ES-I3 (cell line): ENCODE results near the gene VEGFC.

Experiments
- H3K36me3 ChIP-seq: 2 replicates; pipeline ENCODE4 v1.6.1; 2013; ENCODE audit warnings: mild to moderate bottlenecking, low read length, control low read depth, moderate library complexity; ENCODE audit not compliant: insufficient read depth
- H3K4me1 ChIP-seq: 2 replicates; pipeline ENCODE4 v1.6.1; 2013; ENCODE audit warnings: mild to moderate bottlenecking, control low read depth, low read length; ENCODE audit not compliant: insufficient read depth
- H3K9ac ChIP-seq: 2 replicates; pipeline ENCODE4 v1.6.1; 2013; ENCODE audit warnings: low read depth, mild to moderate bottlenecking, low read length, moderate library complexity
- H3K9me3 ChIP-seq: 2 replicates; pipeline ENCODE4 v1.6.1; 2013; ENCODE audit warnings: mild to moderate bottlenecking, low read length, moderate library complexity; ENCODE audit not compliant: control insufficient read depth, insufficient read depth

Gene VEGFC

DNA sequence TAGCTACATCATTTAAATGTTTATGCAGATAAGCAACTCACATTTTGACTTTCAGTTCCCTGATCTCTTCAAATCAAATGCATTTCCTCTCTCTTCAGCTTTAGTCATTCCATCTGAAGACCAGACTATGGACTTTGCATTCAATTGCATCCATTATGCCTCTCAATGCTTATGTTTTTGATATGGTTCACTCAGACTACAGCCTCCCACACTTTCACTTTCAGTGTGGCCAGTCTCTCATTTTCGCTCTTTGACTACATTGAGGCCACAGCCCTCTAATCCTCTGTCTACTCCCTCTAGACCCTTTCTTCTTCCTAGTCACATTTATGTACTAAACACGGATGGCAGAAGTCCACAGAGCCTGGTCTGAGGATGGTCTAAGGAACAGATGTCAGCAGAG, 24.5 kb upstream of the VEGFC start:
- H3K4me1 ChIP-seq, result no peaks in the 10 kb centered on the region
- H3K9ac ChIP-seq, result no peak overlapping the region
- no peaks in the 10 kb centered on the region for H3K9me3 ChIP-seq
- H3K36me3 ChIP-seq, result no peaks in the 10 kb centered on the region

DNA sequence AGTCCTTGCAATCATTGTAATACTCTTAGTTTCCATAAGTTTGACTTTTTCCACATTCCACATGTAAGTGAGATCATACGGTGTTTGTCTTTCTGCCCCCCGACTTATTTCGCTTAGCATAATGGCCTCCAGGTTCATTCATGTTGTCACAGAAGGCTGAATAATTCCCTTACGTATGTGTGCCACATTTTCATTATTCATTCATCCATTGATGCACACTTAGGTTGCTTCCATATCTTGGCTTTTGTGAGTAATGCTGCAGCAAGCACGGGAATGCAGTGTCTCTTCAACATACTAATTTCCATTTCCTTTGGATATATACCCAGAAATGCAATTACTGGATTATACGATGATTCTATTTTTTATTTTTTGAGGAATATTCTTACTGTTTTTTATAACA, 22.0 kb upstream of the VEGFC start:
- no peaks in the 10 kb centered on the region for H3K36me3 ChIP-seq
- H3K9me3 ChIP-seq, result no peaks in the 10 kb centered on the region
- no peak overlapping the region for H3K9ac ChIP-seq
- H3K4me1 ChIP-seq, result no peaks in the 10 kb centered on the region

- H3K4me1 ChIP-seq, result no peaks in the 10 kb centered on the region
- no peaks in the 10 kb centered on the region for H3K9me3 ChIP-seq
- no peak overlapping the region for H3K9ac ChIP-seq
- H3K36me3 ChIP-seq, result no peaks in the 10 kb centered on the region
Observed at GRCh38 chr4:176810481-176811249, 17.9 kb upstream of the VEGFC start.

DNA sequence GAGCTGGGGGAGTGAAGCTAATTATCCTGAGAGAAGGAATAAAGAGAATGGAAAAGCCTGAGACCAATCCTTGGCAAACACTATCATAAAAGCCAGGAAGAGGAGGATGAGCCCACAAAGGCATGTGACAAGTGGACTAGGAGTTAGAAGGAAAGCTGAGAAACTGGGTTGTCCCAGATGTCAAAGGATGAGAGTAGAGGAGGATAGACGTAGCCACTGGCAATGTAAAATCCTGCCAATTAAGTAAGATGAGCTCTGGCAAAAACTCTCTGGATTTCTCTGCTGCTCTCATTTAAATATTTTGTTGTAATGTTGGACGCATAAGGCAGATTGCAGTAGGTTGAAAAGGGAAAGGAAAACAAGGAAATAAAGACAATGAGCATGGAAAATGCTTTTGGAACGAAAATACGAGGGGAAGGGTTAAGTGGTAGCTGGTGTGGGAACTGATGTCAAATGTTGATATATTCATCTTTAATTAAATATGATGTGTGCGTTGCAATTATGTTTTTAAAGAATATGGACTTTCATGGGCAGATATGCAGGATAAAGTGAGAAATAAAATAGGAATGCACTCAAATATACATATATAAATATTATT, 14.2 kb upstream of the VEGFC start:
- Histone ChIP-seq H3K9me3 (no peaks in the 10 kb centered on the region), H3K9ac (no peak overlapping the region), H3K4me1 (no peaks in the 10 kb centered on the region), H3K36me3 (no peaks in the 10 kb centered on the region)

- Histone ChIP-seq H3K9ac (no peak overlapping the region), H3K4me1 (no peaks in the 10 kb centered on the region), H3K9me3 (no peaks in the 10 kb centered on the region), H3K36me3 (no peaks in the 10 kb centered on the region)
Observed at GRCh38 chr4:176805155-176805554, 12.4 kb upstream of the VEGFC start.

DNA sequence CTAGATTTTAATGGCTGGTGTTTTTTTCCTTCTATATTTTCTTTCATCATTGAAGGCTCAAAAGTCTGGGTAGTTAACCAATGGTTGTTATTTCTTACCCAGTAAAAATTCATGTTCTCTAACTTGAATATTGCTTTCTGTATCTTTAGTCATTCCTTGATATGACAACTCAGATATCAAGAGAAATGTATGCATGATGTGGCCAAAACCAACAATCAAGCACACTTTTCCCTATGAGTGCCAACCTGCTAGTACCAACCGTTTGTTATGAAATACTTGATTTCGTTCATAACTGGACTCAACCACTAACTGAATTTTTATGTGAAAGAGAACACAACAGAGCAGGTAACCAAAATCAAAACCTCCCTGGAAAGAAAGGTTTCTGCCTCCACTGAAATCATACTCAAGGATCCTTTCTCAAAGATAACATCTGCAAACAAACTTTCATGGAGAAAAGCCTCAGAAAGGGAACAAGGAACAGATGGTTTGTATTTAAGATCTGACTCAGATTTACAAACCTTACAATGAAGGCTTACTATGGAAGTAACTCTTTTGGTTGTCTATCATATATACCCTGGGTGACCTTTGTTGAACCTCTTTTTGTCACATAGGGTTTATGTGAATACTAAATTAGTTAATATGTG, 8.3 kb upstream of the VEGFC start:
- H3K9ac ChIP-seq, result no peak overlapping the region
- H3K4me1 ChIP-seq, result no peaks in the 10 kb centered on the region
- no peaks in the 10 kb centered on the region for H3K9me3 ChIP-seq
- H3K36me3 ChIP-seq, result no peaks in the 10 kb centered on the region

GRCh38 chr4:176799653-176800052, 6.9 kb upstream of the VEGFC start:
- no peaks in the 10 kb centered on the region for H3K4me1 ChIP-seq
- no peak overlapping the region for H3K9ac ChIP-seq
- H3K9me3 ChIP-seq, result no peaks in the 10 kb centered on the region
- H3K36me3 ChIP-seq, result no peaks in the 10 kb centered on the region

- Histone ChIP-seq H3K4me1 (no peaks in the 10 kb centered on the region), H3K9ac (no peak overlapping the region), H3K9me3 (no peaks in the 10 kb centered on the region), H3K36me3 (no peaks in the 10 kb centered on the region)
Observed at GRCh38 chr4:176798540-176798939, 5.8 kb upstream of the VEGFC start.

DNA sequence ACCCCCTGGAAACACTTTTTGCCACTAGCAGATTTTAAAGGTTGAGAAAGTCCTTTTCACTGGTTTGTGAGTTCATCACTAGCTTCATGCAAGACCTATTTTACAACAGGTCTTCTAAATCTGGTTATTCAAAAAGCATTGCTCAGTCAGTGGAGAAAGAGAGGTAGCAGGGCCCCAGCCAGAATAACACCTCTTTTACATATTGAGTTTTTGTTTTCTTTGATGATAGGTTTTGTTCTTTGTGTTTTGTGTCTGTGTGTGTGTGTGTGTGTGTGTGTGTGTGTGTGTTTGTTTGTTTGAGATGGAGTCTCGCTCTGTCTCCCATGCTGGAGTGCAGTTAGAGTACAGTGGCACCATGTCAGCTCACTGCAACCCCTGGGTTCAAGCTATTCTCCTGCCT, 2.7 kb upstream of the VEGFC start:
- Histone ChIP-seq H3K9me3 (no peaks in the 10 kb centered on the region), H3K9ac (no peak overlapping the region), H3K4me1 (no peaks in the 10 kb centered on the region), H3K36me3 (no peaks in the 10 kb centered on the region)

DNA sequence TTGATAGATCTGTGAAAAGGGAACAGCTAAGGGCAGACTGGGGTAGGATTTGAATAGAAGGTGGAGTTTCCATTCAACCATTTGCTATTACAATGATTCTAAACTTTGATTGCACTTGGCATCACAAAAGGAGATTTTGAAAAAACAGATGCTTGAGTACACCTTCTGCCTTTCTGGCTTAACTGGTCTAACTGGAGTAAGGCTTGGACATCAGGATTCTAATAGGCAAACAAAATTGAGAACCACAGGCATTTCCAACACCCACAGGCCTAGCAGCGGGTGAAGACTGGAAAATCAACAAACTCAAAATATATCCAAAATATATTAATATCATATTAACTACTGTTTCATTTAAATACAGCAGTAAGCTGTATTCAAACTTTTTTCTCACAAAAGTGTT, 1.9 kb upstream of the VEGFC start:
- H3K4me1 ChIP-seq, result no peaks in the 10 kb centered on the region
- H3K36me3 ChIP-seq, result no peaks in the 10 kb centered on the region
- H3K9ac ChIP-seq, result no peak overlapping the region
- no peaks in the 10 kb centered on the region for H3K9me3 ChIP-seq

DNA sequence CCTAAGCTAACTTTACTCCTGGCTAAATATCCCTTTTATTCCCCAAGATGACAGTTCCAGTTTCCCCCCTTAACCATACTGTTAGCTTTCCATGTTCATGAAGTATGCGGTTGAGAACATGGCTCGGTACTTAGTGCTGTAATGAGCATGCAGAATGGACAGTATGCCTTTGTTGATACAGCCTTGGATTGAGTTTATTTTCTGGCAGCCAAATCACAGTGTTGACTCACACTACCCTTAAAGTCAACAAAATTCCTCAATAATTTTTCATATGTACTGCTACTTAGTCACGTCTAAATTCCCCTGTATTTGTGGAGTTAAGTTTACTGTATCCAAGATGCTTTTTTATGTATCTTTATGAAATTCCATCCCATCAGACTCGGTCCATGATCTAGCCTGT, 1.4 kb upstream of the VEGFC start:
- Histone ChIP-seq H3K9ac (no peak overlapping the region), H3K36me3 (no peaks in the 10 kb centered on the region), H3K9me3 (no peaks in the 10 kb centered on the region), H3K4me1 (no peaks in the 10 kb centered on the region)

DNA sequence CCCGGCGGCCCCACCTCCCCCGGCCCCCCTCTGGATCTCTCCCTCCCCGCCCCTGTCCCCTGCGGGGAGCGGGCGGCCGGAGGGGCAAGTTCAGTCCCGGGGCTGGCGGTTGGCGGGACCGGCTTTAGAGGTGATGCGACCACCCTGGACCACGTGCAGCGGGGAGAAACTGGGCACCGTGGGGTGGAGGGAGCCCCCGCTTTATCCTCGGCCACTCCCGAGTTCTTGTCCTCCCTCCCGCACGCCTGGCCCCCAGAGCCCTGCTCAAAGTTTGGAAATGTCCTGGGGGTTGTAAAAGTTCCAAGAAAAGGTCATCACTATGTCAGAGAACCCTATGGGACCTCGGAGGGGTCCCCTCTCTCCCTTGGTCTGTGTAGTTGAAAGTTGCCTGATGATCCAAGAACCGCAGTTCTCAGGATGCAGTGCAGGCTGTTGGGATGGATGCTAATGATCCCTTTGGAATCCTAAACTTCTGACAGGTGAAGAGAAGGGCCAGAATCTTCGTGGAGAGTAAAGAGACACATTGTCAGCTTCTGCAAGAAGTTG, 411 bp upstream of the VEGFC start:
- Histone ChIP-seq H3K36me3 (no peaks in the 10 kb centered on the region), H3K9me3 (no peaks in the 10 kb centered on the region), H3K9ac (peak overlapping the region; percentile 48; the same call in 1 of the 2 replicates), H3K4me1 (no peaks in the 10 kb centered on the region)

DNA sequence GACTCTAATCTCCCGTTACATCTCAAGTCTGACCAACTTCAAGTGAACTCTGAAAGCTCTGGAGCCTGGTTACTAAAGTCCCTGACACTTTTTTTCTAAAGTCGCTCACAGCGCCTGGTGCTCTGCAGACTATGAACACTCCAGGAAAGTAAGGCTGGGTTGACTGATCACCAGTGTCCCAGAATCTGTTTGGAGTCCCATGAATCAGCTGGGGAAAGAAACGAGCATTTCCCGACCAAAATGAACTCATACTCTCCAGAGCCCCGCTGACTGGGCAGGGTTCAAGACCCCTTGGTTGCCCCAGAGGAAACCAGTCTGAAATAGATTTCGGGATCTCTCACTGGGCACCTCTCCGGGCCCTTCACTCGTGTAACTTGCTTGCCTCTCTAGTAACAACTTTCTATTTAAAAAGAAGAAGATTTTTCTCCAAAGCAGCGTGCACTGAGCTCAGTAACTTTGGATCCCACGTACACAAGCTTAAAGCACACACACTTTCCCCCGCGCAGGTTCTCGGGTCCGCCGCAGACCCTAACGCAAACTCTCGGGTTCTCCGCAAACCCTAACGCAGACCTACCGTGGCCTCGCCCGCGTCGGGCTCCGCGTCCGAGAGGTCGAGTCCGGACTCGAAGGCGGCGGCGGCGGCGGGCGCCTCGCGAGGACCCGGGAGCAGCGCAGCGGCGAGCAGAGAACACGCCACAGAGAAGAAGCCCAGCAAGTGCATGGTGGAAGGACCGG, 964 bp downstream of the VEGFC start:
- Histone ChIP-seq H3K4me1 (no peaks in the 10 kb centered on the region), H3K36me3 (no peaks in the 10 kb centered on the region), H3K9me3 (no peaks in the 10 kb centered on the region), H3K9ac (peak overlapping the region; percentile 85)

DNA sequence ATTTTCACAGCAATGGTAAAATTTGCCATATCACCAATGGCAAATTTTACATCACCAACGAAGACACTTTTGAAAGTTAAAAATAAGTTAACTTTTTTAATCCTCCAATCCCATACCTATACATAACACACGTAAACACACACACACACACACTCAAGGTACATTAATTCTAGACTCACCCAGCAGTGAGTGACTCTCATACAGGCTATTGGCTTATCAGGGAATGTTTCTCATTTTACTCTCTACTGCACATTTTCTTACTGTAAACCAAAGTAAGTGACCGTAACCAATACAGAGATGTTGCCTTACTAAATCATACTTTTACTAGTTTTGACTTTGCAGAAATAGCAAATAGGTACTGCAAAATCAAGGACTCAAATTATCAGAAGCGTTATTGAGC, 2.3 kb downstream of the VEGFC start:
- no peak overlapping the region for H3K9ac ChIP-seq
- H3K4me1 ChIP-seq, result no peaks in the 10 kb centered on the region
- H3K36me3 ChIP-seq, result no peaks in the 10 kb centered on the region
- H3K9me3 ChIP-seq, result no peaks in the 10 kb centered on the region
